ENCODE data around the gene NDNF. TPM values are rescaled to one million over a fixed set of nuclear protein-coding genes. Genes with fewer than 3 reads are reported as not detected.

Gene NDNF
- total and polyA plus RNA-seq, 12 donors: 2.8 to 17.9 (median 6.4) TPM

- no peaks in the 10 kb centered on the region for H3K4me1 ChIP-seq
- H3K9me3 ChIP-seq: no peaks in the 10 kb centered on the region
- DNase-seq (no peak), ATAC-seq (no peak)
- no peaks in the 10 kb centered on the region for H3K27me3 ChIP-seq
- H3K27ac ChIP-seq: no peak overlapping the region
- peaks cover 0 to 46% (median 0%) of the 10 kb centered on the region in 9 donors for H3K36me3 ChIP-seq
- H3K4me3 ChIP-seq: no peak overlapping the region
- intact Hi-C loops (cut with DNase I): no loop called here
- 57 to 73% methylated on average over 8 of the region's 8 CpGs for WGBS, 2 donors
- no peak for TF ChIP-seq CTCF (IDR thresholded peaks at IDR 0.05)
Measured at GRCh38 chr4:121041307-121042090, 30.8 kb downstream of the NDNF start.

DNA sequence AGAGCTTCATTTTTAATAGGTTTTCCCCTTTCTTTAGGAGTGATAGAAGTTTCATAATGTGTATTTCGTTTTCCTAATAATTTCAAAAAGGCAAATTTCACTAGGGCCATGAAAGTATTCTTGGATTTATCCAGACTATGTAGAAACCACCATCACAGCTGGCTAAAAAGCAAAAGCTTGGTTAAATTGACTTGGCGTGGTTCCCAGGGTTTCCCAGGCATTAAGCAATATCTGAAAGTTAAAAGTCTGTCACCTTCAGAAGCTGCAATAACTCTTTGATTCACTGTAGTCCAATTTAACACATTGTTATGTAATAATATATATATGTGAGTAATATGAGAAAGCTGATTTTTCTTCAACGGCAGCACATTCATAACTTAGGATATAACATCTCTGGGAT lies 38.3 kb downstream of the NDNF start:
- no peaks in the 10 kb centered on the region for H3K27me3 ChIP-seq
- TF ChIP-seq CTCF (IDR thresholded peaks at IDR 0.05): no peak
- no peaks in the 10 kb centered on the region for H3K9me3 ChIP-seq
- no peak overlapping the region for H3K4me3 ChIP-seq
- DNase-seq: no peak
- intact Hi-C loops (cut with DNase I): loop anchor here in 1 of 10 donors (5.0 kb wide), 1 partner anchor 38 kb away; the partner anchor contains the start of gene NDNF
- H3K27ac ChIP-seq: no peak overlapping the region
- WGBS, 2 donors: 80 to 81% methylated on average over 3 of the region's 3 CpGs
- no peaks in the 10 kb centered on the region for H3K4me1 ChIP-seq
- H3K36me3 ChIP-seq: peaks cover 0 to 24% (median 0%) of the 10 kb centered on the region in 9 donors
- no peak for ATAC-seq

- TF ChIP-seq CTCF (IDR thresholded peaks at IDR 0.05): no peak
- Histone ChIP-seq H3K27ac (no peak overlapping the region), H3K36me3 (peaks cover 0 to 2% (median 0%) of the 10 kb centered on the region in 9 donors), H3K9me3 (no peaks in the 10 kb centered on the region), H3K4me3 (no peak overlapping the region), H3K27me3 (no peaks in the 10 kb centered on the region), H3K4me1 (no peaks in the 10 kb centered on the region)
- 79 to 80% methylated on average over 2 of the region's 2 CpGs for WGBS, 2 donors
- ATAC-seq (no peak), DNase-seq (no peak)
- intact Hi-C loops (cut with DNase I): loop anchor here in 1 of 10 donors (5.0 kb wide), 1 partner anchor 42 kb away; the partner anchor contains the start of gene NDNF
Measured at GRCh38 chr4:121030711-121031110, 41.6 kb downstream of the NDNF start.

GRCh38 chr4:121030131-121030530 lies 42.2 kb downstream of the NDNF start:
- no peak for TF ChIP-seq CTCF (IDR thresholded peaks at IDR 0.05)
- no peak for ATAC-seq
- Histone ChIP-seq H3K4me1 (no peaks in the 10 kb centered on the region), H3K27ac (no peak overlapping the region), H3K9me3 (no peaks in the 10 kb centered on the region), H3K27me3 (no peaks in the 10 kb centered on the region), H3K4me3 (no peak overlapping the region), H3K36me3 (no peaks in the 10 kb centered on the region)
- no peak for DNase-seq
- intact Hi-C loops (cut with DNase I): loop anchor here in 1 of 10 donors (5.0 kb wide), 1 partner anchor 42 kb away; the partner anchor contains the start of gene NDNF

Measured in heart right ventricle (tissue), 16 donors.